ENCODE measurements around the gene SPATA4.
A peak's percentile ranks its signal among the peaks of the same experiment; 100 is the strongest.
"Not testable (repeated sequence)": the region's sequence is repeated elsewhere in the genome, so short reads cannot be mapped to it uniquely, and the experiment has no call there.

SPATA4 gene

GRCh38 chr4:176195184-176195978 is at the start of gene SPATA4:
SPATA4 (minus strand) TSS chr4:176195585; CDS start chr4:176195562, 23 bp downstream.
- peak; percentile 87 to 91 (median 91) for DNase-seq (ENCODE audit: low read depth in 3 of 3)

- DNase-seq (ENCODE audit: low read depth in 3 of 3), result no peak
Measured at GRCh38 chr4:176242764-176243347, 47.5 kb upstream of the SPATA4 start.

GRCh38 chr4:176241703-176242102 is 46.3 kb upstream of the SPATA4 start:
- DNase-seq (ENCODE audit: low read depth in 3 of 3), result no peak

- DNase-seq (ENCODE audit: low read depth in 3 of 3), result no peak
Measured at GRCh38 chr4:176238826-176239225, 43.4 kb upstream of the SPATA4 start.

- DNase-seq (ENCODE audit: low read depth in 3 of 3), result no peak
Measured at GRCh38 chr4:176238157-176238610, 42.8 kb upstream of the SPATA4 start.

- DNase-seq (ENCODE audit: low read depth in 3 of 3), result no peak
Measured at GRCh38 chr4:176236946-176237345, 41.6 kb upstream of the SPATA4 start.

- no peak for DNase-seq (ENCODE audit: low read depth in 3 of 3)
Measured at GRCh38 chr4:176230836-176231235, 35.5 kb upstream of the SPATA4 start.

- DNase-seq (ENCODE audit: low read depth in 3 of 3), result no peak
Measured at GRCh38 chr4:176229645-176230044, 34.3 kb upstream of the SPATA4 start.

- DNase-seq (ENCODE audit: low read depth in 3 of 3), result no peak
Measured at GRCh38 chr4:176226736-176227135, 31.4 kb upstream of the SPATA4 start.

GRCh38 chr4:176223561-176223960 is 28.2 kb upstream of the SPATA4 start:
- DNase-seq (ENCODE audit: low read depth in 3 of 3), result no peak

- DNase-seq (ENCODE audit: low read depth in 3 of 3), result no peak
Measured at GRCh38 chr4:176222149-176222548, 26.8 kb upstream of the SPATA4 start.

- DNase-seq (ENCODE audit: low read depth in 3 of 3), result no peak
Measured at GRCh38 chr4:176217510-176217909, 22.1 kb upstream of the SPATA4 start.

- not testable (repeated sequence) for DNase-seq (ENCODE audit: low read depth in 3 of 3)
Measured at GRCh38 chr4:176212351-176212750, 17.0 kb upstream of the SPATA4 start.

- DNase-seq (ENCODE audit: low read depth in 3 of 3), result no peak
Measured at GRCh38 chr4:176210579-176211296, 15.4 kb upstream of the SPATA4 start.

- no peak for DNase-seq (ENCODE audit: low read depth in 3 of 3)
Measured at GRCh38 chr4:176210101-176210500, 14.7 kb upstream of the SPATA4 start.

GRCh38 chr4:176209535-176209934 is 14.2 kb upstream of the SPATA4 start:
- no peak for DNase-seq (ENCODE audit: low read depth in 3 of 3)

GRCh38 chr4:176207839-176208238 is 12.5 kb upstream of the SPATA4 start:
- DNase-seq (ENCODE audit: low read depth in 3 of 3), result no peak

GRCh38 chr4:176205299-176205698 is 9.9 kb upstream of the SPATA4 start:
- DNase-seq (ENCODE audit: low read depth in 3 of 3), result no peak

GRCh38 chr4:176198316-176198903 is 3.0 kb upstream of the SPATA4 start:
- no peak for DNase-seq (ENCODE audit: low read depth in 3 of 3)

- peak in 2 of 3 donors; percentile 6 to 44 for DNase-seq (ENCODE audit: low read depth in 3 of 3)
Measured at GRCh38 chr4:176193938-176194337, 1.4 kb downstream of the SPATA4 start.

- no peak for DNase-seq (ENCODE audit: low read depth in 3 of 3)
Measured at GRCh38 chr4:176193126-176193525, 2.3 kb downstream of the SPATA4 start.

- DNase-seq (ENCODE audit: low read depth in 3 of 3), result no peak
Measured at GRCh38 chr4:176191974-176192373, 3.4 kb downstream of the SPATA4 start.

Data from stimulated activated CD4-positive, alpha-beta T cell treated with anti-CD3 and anti-CD28 coated beads, TNF-alpha, amount 100 ng/mL, for 48 hours (primary cell).